ENCODE measurements around the gene PTPRN2.

The PTPRN2 gene

GRCh38 chr7:157845203-157845835 is 742.3 kb downstream of the PTPRN2 start:
- DNase-seq (ENCODE audit: low spot score) = peak; percentile 20

DNA sequence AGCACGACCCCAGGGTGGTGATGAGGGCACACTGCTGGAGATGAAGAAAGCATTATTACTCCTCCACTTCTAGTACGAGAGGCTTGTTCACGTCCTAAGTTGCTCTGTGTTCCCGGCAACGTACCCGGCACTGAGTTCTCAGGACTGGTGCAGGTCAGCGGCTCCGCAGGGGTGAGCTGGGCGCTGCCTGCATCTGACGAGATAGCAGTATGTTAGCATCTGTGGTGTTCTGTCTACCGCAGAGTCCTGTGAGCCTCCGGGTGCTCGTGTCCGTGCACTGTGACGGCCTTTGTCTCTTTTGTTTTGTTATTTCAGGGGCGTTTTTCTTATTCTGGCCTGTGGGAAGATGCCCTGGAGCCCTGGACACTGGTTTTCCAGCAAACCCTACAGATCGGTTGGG is 743.0 kb downstream of the PTPRN2 start:
- no peak for DNase-seq (ENCODE audit: low spot score)

DNA sequence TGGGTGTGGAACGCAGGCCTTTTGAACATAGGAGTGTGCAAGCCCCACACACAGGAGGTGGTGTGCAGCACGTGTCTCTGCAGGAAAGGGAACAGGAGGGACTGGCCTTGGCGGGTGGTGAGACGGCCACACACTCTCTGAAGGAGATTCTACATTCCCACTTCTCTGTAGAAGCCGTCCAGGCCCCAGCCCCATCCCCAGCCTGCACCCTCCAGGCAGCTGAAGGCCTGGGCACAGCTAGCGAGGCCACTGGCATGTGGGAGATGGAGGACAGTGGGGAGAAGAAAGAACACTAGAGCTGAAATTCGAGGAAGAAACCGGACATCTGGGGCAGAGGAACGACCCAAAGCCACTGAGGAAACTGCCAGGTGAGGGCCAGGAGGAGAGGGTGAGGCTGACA is 743.5 kb downstream of the PTPRN2 start:
- DNase-seq (ENCODE audit: low spot score) = no peak

DNA sequence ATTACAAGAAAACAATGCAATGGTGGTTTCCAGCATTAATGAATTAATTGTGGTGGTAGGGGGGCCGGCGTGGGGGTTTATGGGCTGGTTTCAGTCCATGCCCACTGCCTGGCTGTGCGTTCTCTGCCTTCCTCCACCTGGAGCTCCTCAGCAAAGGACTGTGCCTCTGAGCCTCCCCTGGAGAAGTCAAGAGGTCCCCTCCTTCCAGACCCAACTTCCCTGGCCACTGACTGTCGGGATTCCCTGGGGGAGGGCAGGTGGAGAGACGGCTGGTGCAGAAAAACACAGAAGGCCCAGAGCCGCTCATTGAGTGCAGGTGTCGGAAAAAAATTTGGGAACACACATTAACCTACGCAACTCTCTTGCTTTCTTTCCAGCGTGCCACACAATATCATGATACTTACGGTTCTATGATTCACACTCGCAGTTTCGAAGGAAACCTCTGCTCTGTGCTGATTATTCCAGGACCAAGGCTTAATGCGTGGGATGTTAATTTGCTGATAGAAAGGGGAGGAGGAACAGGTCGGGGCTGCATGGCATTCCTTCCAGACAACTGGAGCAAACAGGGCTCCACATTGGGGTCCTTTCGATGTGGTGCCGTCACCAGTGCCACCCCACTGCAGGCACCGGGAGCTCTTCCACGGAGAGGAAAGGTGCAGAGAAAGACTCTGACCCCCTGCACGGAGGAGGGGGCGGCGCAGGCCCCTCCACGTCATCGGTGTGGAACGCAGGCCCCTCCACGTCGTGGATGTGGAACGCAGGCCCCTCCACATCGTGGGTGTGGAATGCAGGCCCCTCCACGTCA is 744.1 kb downstream of the PTPRN2 start:
- DNase-seq (ENCODE audit: low spot score) = no peak

DNA sequence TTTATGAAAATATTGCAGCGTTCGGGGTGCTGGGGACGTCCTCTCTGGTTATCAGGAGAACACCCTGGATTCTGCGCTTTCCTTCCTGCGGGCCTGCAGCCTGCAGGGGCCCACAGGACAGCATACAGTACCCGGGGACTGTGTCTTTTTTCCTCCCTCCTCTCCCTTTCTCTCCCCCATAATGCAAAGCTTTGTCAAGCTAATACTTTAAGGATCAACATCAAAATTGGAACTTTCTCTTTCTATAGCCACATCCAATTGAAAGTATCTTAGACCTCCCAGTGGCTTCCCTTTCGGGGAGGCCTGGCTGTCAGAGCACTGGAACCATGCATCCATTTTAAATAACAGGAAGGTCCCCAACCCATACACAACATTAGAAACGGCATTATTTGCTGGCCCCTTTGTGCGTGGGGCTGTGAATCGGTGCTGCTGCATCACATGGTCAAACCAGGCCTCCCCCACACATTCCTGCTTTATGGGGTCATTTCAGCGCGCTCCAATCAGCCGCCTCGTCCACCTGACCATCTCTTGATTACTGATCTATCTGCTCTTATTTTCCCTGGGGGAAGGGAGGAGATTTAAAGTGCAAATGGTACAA is 745.8 kb downstream of the PTPRN2 start:
- DNase-seq (ENCODE audit: low spot score) = no peak

- no peak for DNase-seq (ENCODE audit: low spot score)
Measured at GRCh38 chr7:157840914-157841772, 746.5 kb downstream of the PTPRN2 start.

DNA sequence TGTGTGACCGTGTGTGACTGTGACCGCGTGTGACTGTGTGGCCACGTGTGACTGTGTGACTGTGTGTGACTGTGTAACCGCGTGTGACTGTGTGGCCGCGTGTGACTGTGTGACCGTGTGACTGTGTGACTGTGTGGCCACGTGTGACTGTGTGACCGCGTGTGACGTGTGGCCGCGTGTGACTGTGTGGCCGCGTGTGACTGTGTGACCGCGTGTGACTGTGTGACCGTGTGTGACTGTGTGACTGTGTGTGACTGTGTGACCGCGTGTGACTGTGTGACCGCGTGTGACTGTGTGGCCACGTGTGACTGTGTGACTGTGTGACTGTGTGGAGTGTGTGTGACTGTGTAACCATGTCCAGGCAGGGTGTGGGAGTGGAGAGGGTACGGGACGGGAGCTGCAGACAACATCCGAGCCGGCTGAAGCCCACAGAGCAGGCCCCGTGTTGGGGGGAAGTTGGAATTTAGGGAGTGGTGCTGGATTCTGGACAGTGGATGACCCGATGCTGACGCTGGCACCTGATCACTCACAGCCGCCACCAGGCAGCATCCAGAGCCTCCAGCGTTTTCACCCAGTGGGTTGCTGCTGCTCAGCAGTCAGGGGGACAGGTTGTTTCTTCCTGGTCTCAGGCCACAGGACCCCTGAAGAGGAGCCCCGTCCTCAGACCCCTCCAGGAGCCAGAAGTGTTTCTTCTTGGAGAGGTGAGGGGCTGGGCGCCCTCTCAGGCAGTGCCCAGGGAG is 747.3 kb downstream of the PTPRN2 start:
- DNase-seq (ENCODE audit: low spot score) = no peak

GRCh38 chr7:157839672-157840167 is 747.9 kb downstream of the PTPRN2 start:
- no peak for DNase-seq (ENCODE audit: low spot score)

GRCh38 chr7:157839226-157839625 is 748.4 kb downstream of the PTPRN2 start:
- no peak for DNase-seq (ENCODE audit: low spot score)

- no peak for DNase-seq (ENCODE audit: low spot score)
Measured at GRCh38 chr7:157837561-157837960, 750.1 kb downstream of the PTPRN2 start.

DNA sequence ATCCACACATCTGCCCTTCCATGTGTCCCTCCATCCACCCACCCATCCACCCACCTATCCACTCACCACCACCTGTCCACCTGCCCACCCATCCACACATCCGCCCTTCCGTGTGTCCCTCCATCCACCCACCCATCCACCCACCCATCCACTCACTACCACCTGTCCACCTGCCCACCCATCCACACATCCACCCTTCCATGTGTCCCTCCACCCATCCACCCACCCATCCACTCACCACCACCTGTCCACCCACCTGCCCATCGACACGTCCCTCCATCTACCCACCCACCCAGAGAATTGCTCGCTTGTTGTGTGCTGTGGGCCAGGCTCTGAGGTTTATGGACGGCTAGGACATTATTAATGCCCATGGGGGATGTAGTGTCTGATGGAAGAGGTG is 750.6 kb downstream of the PTPRN2 start:
- DNase-seq (ENCODE audit: low spot score) = no peak

DNA sequence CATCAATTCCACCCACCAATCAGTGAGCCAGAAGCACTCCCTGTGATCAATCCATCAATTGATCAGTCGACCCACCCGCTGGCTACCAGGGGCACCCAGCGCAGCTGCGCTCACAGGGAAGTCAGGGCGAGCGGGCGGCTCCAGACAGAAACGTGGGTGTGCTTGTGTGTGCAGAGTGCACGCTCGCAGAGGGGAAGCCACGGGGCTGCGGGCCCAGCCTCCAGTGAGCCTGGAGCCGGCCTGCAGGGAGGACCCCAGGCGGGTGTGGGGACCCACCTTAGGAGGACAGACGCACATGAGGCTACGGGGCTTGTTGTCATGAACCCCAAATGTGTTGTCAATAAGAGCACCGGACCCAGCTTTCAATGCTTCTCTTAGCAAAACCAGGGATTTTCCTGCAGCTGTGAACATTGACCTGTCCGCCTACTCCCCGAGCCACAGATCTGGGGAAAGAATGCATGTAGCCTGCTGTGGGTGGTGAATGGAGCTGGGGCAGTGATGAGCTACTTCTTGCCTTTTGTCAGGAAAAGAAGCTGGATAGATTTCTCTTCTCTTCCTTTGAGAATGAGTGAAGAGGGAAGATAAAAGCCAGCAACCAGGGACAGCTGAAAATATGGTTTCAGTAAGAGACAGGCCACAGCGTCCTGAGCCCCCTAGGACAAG is 753.0 kb downstream of the PTPRN2 start:
- no peak for DNase-seq (ENCODE audit: low spot score)

- DNase-seq (ENCODE audit: low spot score) = no peak
Measured at GRCh38 chr7:157832866-157833607, 754.6 kb downstream of the PTPRN2 start.

DNA sequence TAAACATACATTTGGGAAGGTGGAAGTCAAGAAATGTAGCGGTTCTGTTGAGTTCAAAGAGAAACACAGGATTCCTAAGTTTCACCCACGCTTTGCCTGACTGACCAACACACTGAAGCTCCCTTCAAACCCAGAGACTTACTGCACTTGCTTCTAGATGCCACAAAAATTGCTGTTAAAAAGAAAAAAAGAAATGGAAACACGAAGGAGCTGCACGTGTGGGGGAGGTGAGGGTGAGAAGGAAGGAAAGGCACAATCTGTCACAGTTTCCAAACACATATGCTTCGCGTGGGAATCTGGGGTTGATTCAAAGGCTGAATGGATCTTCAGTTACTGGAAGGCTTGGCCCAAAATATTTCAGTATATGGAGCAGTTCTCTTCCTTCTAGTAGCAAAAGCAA is 755.2 kb downstream of the PTPRN2 start:
- DNase-seq (ENCODE audit: low spot score) = no peak

DNA sequence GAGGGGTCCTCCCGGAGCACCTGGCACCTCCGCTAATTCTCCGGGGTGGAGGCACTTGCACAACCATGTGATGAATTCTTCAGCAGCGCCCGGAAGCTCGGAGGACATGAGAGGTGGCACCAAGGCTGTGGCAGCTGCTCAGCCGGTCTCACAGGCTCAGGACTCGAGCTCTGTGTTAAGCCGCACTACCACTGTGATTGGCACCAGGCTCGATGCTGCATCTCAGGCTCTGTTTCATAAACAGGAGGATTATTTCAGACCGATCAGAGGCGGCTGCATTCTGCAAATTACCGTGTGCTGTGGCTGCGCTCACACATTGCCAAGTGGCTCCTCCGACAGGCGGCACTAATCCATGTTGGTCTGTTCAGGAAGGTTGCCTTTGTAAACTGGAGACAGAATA is 755.6 kb downstream of the PTPRN2 start:
- DNase-seq (ENCODE audit: low spot score) = no peak

DNA sequence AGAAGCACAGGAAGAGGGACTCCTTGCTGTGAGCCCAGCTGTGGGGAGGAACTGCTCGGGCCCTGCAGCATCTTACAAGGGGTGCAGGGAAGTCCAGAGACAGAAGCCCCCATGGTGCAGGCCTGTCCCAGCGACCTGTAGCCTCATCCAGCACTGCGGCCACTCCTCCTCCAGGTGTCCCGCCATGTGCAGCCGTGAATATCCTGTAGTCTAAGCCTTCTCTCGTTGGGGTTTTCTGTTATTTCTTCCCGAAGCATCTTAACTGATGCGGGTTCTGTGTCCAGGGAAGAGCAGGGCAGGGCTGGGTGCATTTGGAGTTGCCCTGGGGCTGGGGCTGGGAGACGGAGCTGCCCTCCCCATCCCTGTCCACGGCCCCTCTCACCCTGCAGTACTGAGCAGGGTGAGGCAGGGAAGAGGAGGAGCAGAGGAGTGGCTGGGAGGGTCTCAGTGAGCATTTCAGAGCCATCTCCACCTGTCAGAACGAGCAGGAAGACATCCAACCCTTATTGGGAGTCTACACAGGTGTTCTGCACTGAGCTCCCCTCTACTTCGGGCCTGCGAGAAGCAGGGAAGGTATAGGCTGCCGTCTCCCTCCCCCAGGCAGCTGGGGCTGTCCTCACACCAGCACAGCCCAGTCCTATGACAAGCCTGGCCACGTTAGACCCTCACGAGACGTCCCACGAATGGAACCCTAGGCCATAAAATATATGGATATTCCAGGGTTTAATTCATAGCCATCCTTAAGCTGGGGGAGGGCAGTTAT is 756.3 kb downstream of the PTPRN2 start:
- no peak for DNase-seq (ENCODE audit: low spot score)

DNA sequence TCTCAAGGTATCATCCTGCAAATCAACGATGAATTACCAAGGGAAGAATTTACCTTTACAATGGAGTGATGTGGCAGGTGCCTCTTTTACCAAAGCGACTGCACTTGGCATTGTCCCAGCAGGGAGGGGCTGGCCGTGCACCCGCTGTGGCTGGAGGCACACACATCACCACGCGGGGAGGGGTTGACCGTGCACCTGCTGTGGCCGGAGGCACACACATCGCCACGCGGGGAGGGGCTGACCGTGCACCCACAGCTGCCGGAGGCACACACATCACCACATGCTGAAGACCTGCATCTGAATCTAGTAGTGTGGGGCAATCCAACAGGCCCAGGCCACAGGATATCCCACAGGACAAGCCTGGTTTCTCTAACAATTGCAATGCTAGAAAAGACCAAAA is 757.3 kb downstream of the PTPRN2 start:
- peak; percentile 76 for DNase-seq (ENCODE audit: low spot score)

DNA sequence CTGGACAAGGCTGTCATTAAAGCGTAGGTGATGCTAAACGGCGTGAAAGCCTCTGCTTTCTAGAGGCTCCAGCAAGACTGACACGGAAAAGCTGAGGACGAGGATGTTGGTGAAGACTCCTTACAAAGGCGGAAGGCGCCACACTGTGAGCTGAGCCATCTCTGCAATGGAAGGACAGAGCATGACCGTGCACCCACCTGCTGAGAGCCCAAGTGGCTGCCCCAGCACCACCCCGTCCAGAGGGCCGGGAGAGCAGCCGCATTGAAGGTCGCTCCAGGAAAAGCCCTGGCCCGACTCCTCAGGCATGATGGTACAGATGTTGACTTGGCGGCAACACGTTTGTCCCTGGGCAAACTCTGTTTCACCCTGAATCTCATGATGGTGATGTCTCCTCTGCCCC is 758.1 kb downstream of the PTPRN2 start:
- DNase-seq (ENCODE audit: low spot score) = no peak

DNA sequence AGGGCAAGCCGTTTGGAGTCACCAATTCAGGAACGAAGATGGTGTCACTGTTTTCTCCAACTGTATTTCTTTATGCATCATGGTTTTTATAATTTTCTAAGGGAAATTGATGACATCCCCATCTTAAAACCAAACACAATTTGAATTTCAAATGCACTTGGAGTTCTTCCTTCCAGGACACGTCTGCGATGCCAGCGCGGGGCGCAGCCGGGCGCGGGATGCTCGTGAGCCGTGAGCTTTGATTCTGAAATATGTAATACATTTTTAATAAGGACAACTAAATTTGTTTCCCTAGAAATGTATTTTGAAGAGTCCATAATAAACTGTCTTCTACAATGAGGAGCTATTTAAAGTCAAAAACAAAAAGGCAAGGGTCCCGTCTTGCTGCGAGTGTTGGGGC is 758.7 kb downstream of the PTPRN2 start:
- no peak for DNase-seq (ENCODE audit: low spot score)

- DNase-seq (ENCODE audit: low spot score) = no peak
Measured at GRCh38 chr7:157828190-157828589, 759.4 kb downstream of the PTPRN2 start.

All from SW480 (cell line).